ENCODE measurements around the gene BCAS3.

DNA sequence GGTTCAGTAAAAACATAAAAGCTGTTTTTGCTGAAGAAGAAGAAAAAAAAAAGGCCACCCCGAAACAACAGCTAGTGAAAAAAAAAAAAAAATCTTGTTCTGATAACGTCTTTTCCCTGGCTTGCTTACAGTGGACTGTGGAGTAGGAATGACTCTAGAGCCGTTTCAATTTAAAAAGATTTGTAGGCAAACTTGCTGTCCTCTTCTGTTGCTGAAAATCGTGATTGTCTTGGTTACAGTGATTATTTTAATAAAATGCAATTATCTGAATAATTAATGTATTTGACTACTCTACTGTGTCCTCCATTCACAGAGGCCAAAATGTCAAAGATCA, 531.4 kb downstream of the BCAS3 start:
- TF ChIP-seq, protein P1, sequence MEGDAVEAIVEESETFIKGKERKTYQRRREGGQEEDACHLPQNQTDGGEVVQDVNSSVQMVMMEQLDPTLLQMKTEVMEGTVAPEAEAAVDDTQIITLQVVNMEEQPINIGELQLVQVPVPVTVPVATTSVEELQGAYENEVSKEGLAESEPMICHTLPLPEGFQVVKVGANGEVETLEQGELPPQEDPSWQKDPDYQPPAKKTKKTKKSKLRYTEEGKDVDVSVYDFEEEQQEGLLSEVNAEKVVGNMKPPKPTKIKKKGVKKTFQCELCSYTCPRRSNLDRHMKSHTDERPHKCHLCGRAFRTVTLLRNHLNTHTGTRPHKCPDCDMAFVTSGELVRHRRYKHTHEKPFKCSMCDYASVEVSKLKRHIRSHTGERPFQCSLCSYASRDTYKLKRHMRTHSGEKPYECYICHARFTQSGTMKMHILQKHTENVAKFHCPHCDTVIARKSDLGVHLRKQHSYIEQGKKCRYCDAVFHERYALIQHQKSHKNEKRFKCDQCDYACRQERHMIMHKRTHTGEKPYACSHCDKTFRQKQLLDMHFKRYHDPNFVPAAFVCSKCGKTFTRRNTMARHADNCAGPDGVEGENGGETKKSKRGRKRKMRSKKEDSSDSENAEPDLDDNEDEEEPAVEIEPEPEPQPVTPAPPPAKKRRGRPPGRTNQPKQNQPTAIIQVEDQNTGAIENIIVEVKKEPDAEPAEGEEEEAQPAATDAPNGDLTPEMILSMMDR (IDR thresholded peaks at IDR 0.05; ENCODE audit: low read depth, low read length, missing input control) = no peak
- TF ChIP-seq, protein P2, sequence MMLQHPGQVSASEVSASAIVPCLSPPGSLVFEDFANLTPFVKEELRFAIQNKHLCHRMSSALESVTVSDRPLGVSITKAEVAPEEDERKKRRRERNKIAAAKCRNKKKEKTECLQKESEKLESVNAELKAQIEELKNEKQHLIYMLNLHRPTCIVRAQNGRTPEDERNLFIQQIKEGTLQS (IDR thresholded peaks at IDR 0.05) = no peak
- no peak for TF ChIP-seq NR2F2 (IDR thresholded peaks at IDR 0.05)
- TF ChIP-seq EGR1 (IDR thresholded peaks at IDR 0.05; ENCODE audit: low read depth in 2 of 2) = no peak
